Measurements from ENCODE around the gene DYNLT2. TPM values are rescaled to one million over a fixed set of nuclear protein-coding genes. Genes with fewer than 3 reads are reported as not detected.
A peak's percentile ranks its signal among the peaks of the same experiment; 100 is the strongest.

DYNLT2 gene
- total RNA-seq, 3 donors from 2014 or later, result 1.9 to 2.6 (median 2.3) TPM

- H3K27ac ChIP-seq, result no peak overlapping the region
- H3K27me3 ChIP-seq, result no peaks in the 10 kb centered on the region
- no peak for DNase-seq (ENCODE audit: low spot score in 2 of 2)
- no peak for TF ChIP-seq POLR2A (IDR thresholded peaks at IDR 0.05)
- peaks cover 8% of the 10 kb centered on the region for H3K36me3 ChIP-seq
- intact Hi-C loops (cut with DNase I; ENCODE audit: low total_unique reads), result no loop called here
- no peaks in the 10 kb centered on the region for H3K4me1 ChIP-seq
- H3K9me3 ChIP-seq, result no peaks in the 10 kb centered on the region
- no peak overlapping the region for H3K4me3 ChIP-seq
Observed at GRCh38 chr6:169710009-169710408, 41.4 kb downstream of the DYNLT2 start.

DNA sequence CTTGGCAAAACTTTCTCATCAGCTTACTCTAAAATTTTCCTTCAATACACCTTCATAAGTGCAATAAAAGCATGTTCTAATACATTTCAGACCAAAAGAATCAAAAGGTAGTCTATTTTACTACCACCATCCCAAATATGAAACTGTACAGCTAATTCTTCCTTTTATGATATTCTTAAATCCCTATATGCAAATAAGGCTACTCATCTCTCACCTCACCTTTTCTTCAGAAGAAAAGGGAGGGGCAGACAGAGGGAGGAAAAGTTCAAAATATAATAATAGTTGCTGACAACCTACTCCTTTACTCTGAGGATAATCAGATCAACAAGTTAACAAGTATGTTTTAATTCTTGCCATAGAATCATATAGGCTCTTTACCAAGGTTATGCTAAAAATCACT lies 42.1 kb downstream of the DYNLT2 start:
- intact Hi-C loops (cut with DNase I; ENCODE audit: low total_unique reads), result no loop called here
- no peak for DNase-seq (ENCODE audit: low spot score in 2 of 2)
- H3K9me3 ChIP-seq, result no peaks in the 10 kb centered on the region
- H3K27ac ChIP-seq, result no peak overlapping the region
- no peak for TF ChIP-seq CTCF (IDR thresholded peaks at IDR 0.05)
- TF ChIP-seq POLR2A (IDR thresholded peaks at IDR 0.05), result no peak
- H3K4me3 ChIP-seq, result no peak overlapping the region
- no peaks in the 10 kb centered on the region for H3K27me3 ChIP-seq
- H3K36me3 ChIP-seq, result peaks cover 8% of the 10 kb centered on the region
- H3K4me1 ChIP-seq, result no peaks in the 10 kb centered on the region

- Histone ChIP-seq H3K4me3 (no peak overlapping the region), H3K4me1 (peaks cover 0 to 6% of the 10 kb centered on the region in 2 donors), H3K27me3 (no peaks in the 10 kb centered on the region), H3K27ac (no peak overlapping the region), H3K9me3 (no peaks in the 10 kb centered on the region), H3K36me3 (peaks cover 8% of the 10 kb centered on the region)
- no peak for DNase-seq (ENCODE audit: low spot score in 2 of 2)
- TF ChIP-seq POLR2A (IDR thresholded peaks at IDR 0.05), result no peak
- intact Hi-C loops (cut with DNase I; ENCODE audit: low total_unique reads), result no loop called here
Observed at GRCh38 chr6:169707772-169708171, 43.6 kb downstream of the DYNLT2 start.

- no peak for TF ChIP-seq CTCF (IDR thresholded peaks at IDR 0.05)
- no peak for TF ChIP-seq POLR2AphosphoS5 (IDR thresholded peaks at IDR 0.05)
- TF ChIP-seq POLR2A (IDR thresholded peaks at IDR 0.05), result no peak
Observed at GRCh38 chr6:169702840-169703246, 48.5 kb downstream of the DYNLT2 start.

DNA sequence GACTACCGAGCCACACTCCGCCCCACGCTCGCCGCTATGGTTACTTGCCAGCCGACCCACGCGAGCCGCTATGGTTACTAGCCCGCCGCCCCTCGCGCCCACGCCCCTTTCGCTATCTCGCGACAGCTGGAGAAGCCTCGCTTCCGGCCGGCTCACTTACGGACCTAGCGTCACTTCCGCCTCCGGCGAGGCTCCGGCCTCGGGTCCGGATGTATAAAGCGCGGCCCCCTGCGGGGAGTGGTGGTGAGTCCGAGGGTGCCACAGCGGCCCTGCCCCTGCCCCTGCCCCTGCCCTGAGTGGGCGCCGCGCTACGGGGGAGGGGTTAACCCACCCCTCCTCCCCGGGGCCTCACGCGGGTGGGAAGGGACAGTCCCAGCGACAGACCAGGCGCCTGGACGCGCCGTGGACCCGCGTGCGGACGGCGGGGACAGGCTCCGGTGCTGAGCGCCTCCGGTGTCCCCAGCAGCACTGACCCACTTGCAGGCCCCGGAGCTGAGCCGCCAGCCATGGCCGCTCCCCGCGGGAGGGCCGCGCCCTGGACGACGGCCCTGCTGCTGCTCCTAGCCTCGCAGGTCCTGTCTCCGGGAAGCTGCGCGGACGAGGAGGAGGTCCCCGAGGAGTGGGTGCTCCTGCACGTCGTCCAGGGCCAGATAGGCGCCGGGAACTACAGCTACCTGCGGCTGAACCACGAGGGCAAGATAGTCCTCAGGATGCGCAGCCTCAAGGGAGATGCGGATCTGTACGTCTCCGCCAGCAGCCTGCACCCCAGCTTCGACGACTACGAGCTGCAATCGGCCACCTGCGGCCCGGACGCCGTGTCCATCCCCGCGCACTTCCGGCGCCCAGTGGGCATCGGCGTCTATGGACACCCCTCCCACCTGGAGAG lies 49.2 kb downstream of the DYNLT2 start, which contains the start of the genes C6orf120 and WDR27:
Gene C6orf120, plus strand, starts transcription at position 173 of the 886 bp plus-strand sequence. Its CDS starts 334 bp downstream, at position 507.
Gene WDR27, minus strand, starts transcription at position 76 of the 886 bp plus-strand sequence. CDS start 13,024 bp downstream, outside the sequence.
- Histone ChIP-seq H3K4me1 (peaks cover 0 to 6% of the 10 kb centered on the region in 2 donors), H3K4me3 (peak within 1 kb of the TSS; percentile 87 to 93 (median 92)), H3K27me3 (no peaks in the 10 kb centered on the region), H3K36me3 (no peaks in the 10 kb centered on the region), H3K9me3 (no peaks in the 10 kb centered on the region), H3K27ac (peak within 1 kb of the TSS; percentile 95 to 96)
- no peak for TF ChIP-seq CTCF (IDR thresholded peaks at IDR 0.05)
- peak; percentile 97 for TF ChIP-seq POLR2A (IDR thresholded peaks at IDR 0.05)
- TF ChIP-seq POLR2AphosphoS5 (IDR thresholded peaks at IDR 0.05), result peak; percentile 96 to 98 (median 96)
- intact Hi-C loops (cut with DNase I; ENCODE audit: low total_unique reads), result no loop called here
- DNase-seq (ENCODE audit: low spot score in 2 of 2), result peak; percentile 93 to 97

More at GRCh38 chr6:169702840-169703246, 48.5 kb downstream of the DYNLT2 start:
- Histone ChIP-seq H3K36me3 (no peaks in the 10 kb centered on the region), H3K4me3 (peak overlapping the region; percentile 87 to 93 (median 92)), H3K27me3 (no peaks in the 10 kb centered on the region), H3K9me3 (no peaks in the 10 kb centered on the region), H3K4me1 (peaks cover 0 to 6% of the 10 kb centered on the region in 2 donors), H3K27ac (peak overlapping the region; percentile 95 to 96)
- intact Hi-C loops (cut with DNase I; ENCODE audit: low total_unique reads), result no loop called here
- DNase-seq (ENCODE audit: low spot score in 2 of 2), result no peak
